IMR-90 (cell line): ENCODE results near the gene NUTM2F. TPM values are rescaled to one million over a fixed set of nuclear protein-coding genes. Genes with fewer than 3 reads are reported as not detected.

Source experiments
- ATAC-seq: fragments of 200-7000 bp; cut with Tn5 transposase; 2 replicates; pipeline ENCODE4 v1.9.1; 2020; ENCODE audit warnings: low read depth, mild to moderate bottlenecking, moderate library complexity
- BruUV-seq: library from RNA; stranded (reverse); fragments of 400-500 nt; replicated peaks from 2 replicates; lab custom pipeline; 2021; lab: Mats Ljungman, UMichigan
- CTCF ChIA-PET: fragments of 300-600 bp; formaldehyde crosslinking; extraction: SDS; loops from one replicate; lab custom pipeline; 2021; ENCODE audit warnings: antibody characterized with exemption; lab: Yijun Ruan, JAX
- POLR2A ChIA-PET: fragments of 300-600 bp; sonication (Branson Sonifier 250); formaldehyde crosslinking; loops from one replicate; lab custom pipeline; 2022; ENCODE audit warnings: antibody characterized with exemption; ENCODE audit not compliant: unreplicated experiment; lab: Charles Lee
- DNase-seq: peaks from one replicate; pipeline ENCODE4 v3.0.0; 2013
- H2AFZ ChIP-seq: replicated peaks from 2 replicates; pipeline ENCODE3; 2013; ENCODE audit warnings: low read length, mild to moderate bottlenecking; ENCODE audit not compliant: poor library complexity
- H2AK5ac ChIP-seq: 2 replicates; pipeline ENCODE4 v1.6.1; 2013; ENCODE audit warnings: low read depth, low read length, inconsistent platforms
- H2AK9ac ChIP-seq: replicated peaks from 2 replicates; pipeline ENCODE3; 2013; ENCODE audit warnings: mild to moderate bottlenecking, low read depth, low read length, moderate library complexity; ENCODE audit not compliant: poor library complexity
- H2BK120ac ChIP-seq: 2 replicates; pipeline ENCODE4 v1.6.1; 2013; ENCODE audit warnings: low read depth, low read length, inconsistent platforms
- H2BK15ac ChIP-seq: 3 replicates; pipeline ENCODE4 v1.6.1; 2013; ENCODE audit warnings: low read depth, low read length, inconsistent platforms
- H2BK20ac ChIP-seq: 2 replicates; pipeline ENCODE4 v1.6.1; 2013; ENCODE audit warnings: low read depth, mild to moderate bottlenecking, inconsistent platforms, low read length, moderate library complexity
- H2BK5ac ChIP-seq: 2 replicates; pipeline ENCODE4 v1.6.1; 2013; ENCODE audit warnings: mild to moderate bottlenecking, low read depth, low read length, inconsistent platforms; ENCODE audit not compliant: poor library complexity, severe bottlenecking
- H3K14ac ChIP-seq: replicated peaks from 2 replicates; pipeline ENCODE4 v1.6.1; 2013; ENCODE audit warnings: low read depth, low read length, inconsistent platforms
- H3K18ac ChIP-seq: 2 replicates; pipeline ENCODE4 v1.6.1; 2013; ENCODE audit warnings: low read depth, low read length, control low read depth
- H3K23ac ChIP-seq: 2 replicates; pipeline ENCODE4 v1.6.1; 2013; ENCODE audit warnings: low read depth, low read length, inconsistent platforms
- H3K27ac ChIP-seq: 2 replicates; pipeline ENCODE4 v1.5.1; 2013; ENCODE audit warnings: mild to moderate bottlenecking, control low read depth, low read length; ENCODE audit not compliant: insufficient read depth
- H3K27me3 ChIP-seq: 2 replicates; pipeline ENCODE4 v1.6.1; 2013; ENCODE audit warnings: low read length; ENCODE audit not compliant: control insufficient read depth, insufficient read depth
- H3K36me3 ChIP-seq: 2 replicates; pipeline ENCODE4 v1.6.1; 2013; ENCODE audit warnings: low read length, mixed read lengths; ENCODE audit not compliant: control insufficient read depth, insufficient read depth
- H3K4ac ChIP-seq: 2 replicates; pipeline ENCODE4 v1.6.1; 2013; ENCODE audit warnings: low read depth, low read length, inconsistent platforms
- H3K4me1 ChIP-seq: 2 replicates; pipeline ENCODE4 v1.6.1; 2013; ENCODE audit warnings: low read length, mixed read lengths; ENCODE audit not compliant: control insufficient read depth, insufficient read depth
- H3K4me2 ChIP-seq: 2 replicates; pipeline ENCODE4 v1.6.1; 2013; ENCODE audit warnings: low read depth, mild to moderate bottlenecking, control low read depth, low read length, moderate library complexity
- H3K4me3 ChIP-seq: 2 replicates; pipeline ENCODE4 v1.5.1; 2013; ENCODE audit warnings: low read depth, mild to moderate bottlenecking, control low read depth, low read length, moderate library complexity; ENCODE audit not compliant: insufficient read depth
- H3K56ac ChIP-seq: 2 replicates; pipeline ENCODE4 v1.6.1; 2013; ENCODE audit warnings: low read length, inconsistent platforms; ENCODE audit not compliant: insufficient read depth; ENCODE audit errors: extremely low read depth
- H3K79me1 ChIP-seq, 2 experiments: 2 replicates each; pipeline ENCODE4 v1.6.1; 2013; ENCODE audit warnings: low read length in 2 of 2, inconsistent platforms in 1 of 2, low read depth in 1 of 2
- H3K9ac ChIP-seq: 2 replicates; pipeline ENCODE4 v1.6.1; 2013; ENCODE audit warnings: low read depth, low read length, control low read depth
- H3K9me1 ChIP-seq: 2 replicates; pipeline ENCODE4 v1.6.1; 2013; ENCODE audit warnings: low read length, inconsistent platforms; ENCODE audit not compliant: insufficient read depth
- H3K9me3 ChIP-seq: 2 replicates; pipeline ENCODE4 v1.6.1; 2013; ENCODE audit warnings: low read length; ENCODE audit not compliant: control insufficient read depth, insufficient read depth
- H4K20me1 ChIP-seq: 2 replicates; pipeline ENCODE4 v1.6.1; 2013; ENCODE audit warnings: low read length, inconsistent platforms; ENCODE audit not compliant: insufficient read depth
- H4K5ac ChIP-seq: 2 replicates; pipeline ENCODE4 v1.6.1; 2013; ENCODE audit warnings: mild to moderate bottlenecking, low read depth, low read length, control low read depth
- H4K8ac ChIP-seq, 2 experiments: 2 replicates each; pipeline ENCODE4 v1.6.1; 2013; ENCODE audit warnings: low read depth in 2 of 2, low read length in 2 of 2, control low read depth in 1 of 2, inconsistent platforms in 1 of 2
- H4K91ac ChIP-seq: 2 replicates; pipeline ENCODE4 v1.6.1; 2013; ENCODE audit warnings: low read depth, low read length, inconsistent platforms; ENCODE audit not compliant: insufficient read depth
- ELK1 ChIP-seq: fragments of 150-350 bp; IDR thresholded peaks from 2 replicates; pipeline ENCODE4 v1.6.1; 2016; ENCODE audit warnings: low read depth, mild to moderate bottlenecking, low read length, moderate library complexity, borderline replicate concordance
- FOS ChIP-seq: fragments of 150-350 bp; IDR thresholded peaks from 2 replicates; pipeline ENCODE4 v1.6.1; 2016; ENCODE audit warnings: low read depth, low read length
- NFE2L2 ChIP-seq: fragments of 150-350 bp; IDR thresholded peaks from 2 replicates; pipeline ENCODE4 v1.6.1; 2016; ENCODE audit warnings: low read depth, mild to moderate bottlenecking, low read length
- RAD21 ChIP-seq: IDR thresholded peaks from 2 replicates; pipeline ENCODE4 v1.6.1; 2012; ENCODE audit warnings: low read length, improper control_type of control experiment
- SMC3 ChIP-seq: fragments of 150-350 bp; IDR thresholded peaks from 2 replicates; pipeline ENCODE4 v1.6.1; 2016; ENCODE audit warnings: low read depth, mild to moderate bottlenecking, antibody characterized with exemption, low read length, moderate library complexity
- WGBS, 2 experiments: methylation state at CpG; one replicate each; pipeline versions ENCODE4 v1.1.5 to v1.1.7; 2013; ENCODE audit warnings: missing lambda C conversion rate in 2 of 2; ENCODE audit not compliant: insufficient read length in 1 of 2; ENCODE audit errors: extremely low coverage in 2 of 2; 5-methylcytosine and 5-hydroxymethylcytosine counted together
- dilution Hi-C: fragments of 300-500 bp; cut with HindIII; formaldehyde crosslinking; loops from one replicate; pipeline ENCODE4 v1.14.3; 2018; ENCODE audit warnings: low sequenced_read_pairs; ENCODE audit not compliant: unreplicated experiment
- in situ Hi-C: fragments of 300-500 bp; cut with MboI; formaldehyde crosslinking; loops from 3 replicates; pipeline ENCODE4 v1.14.3; 2019; ENCODE audit warnings: low sequenced_read_pairs, inconsistent platforms, mixed read lengths
- intact Hi-C: fragments of 100-400 bp; cut with micrococcal nuclease; formaldehyde crosslinking; loops from 2 replicates; pipeline ENCODE4 v1.10.0; 2022
- polyA plus RNA-seq, 3 experiments: library from polyadenylated mRNA; depleted of rRNA; stranded (reverse); fragments of >200 nt; gene quantifications; 2 replicates each; pipeline ENCODE4 v1.2.3, GENCODE V29; 2012; ENCODE audit warnings: low replicate concordance in 1 of 3
- total RNA-seq: library from RNA; depleted of rRNA; stranded (reverse); fragments of >200 nt; gene quantifications from 2 replicates; pipeline ENCODE4 v1.2.3, GENCODE V29; 2012

Gene NUTM2F
- total and polyA plus RNA-seq, 2 of the 4 experiments (the other 2 are of a cell fraction) = not detected

- no peak overlapping the region for H2BK120ac ChIP-seq
- peaks cover 0 to 5% of the 10 kb centered on the region in 2 experiments; a peak in 1 of 4 replicates for H3K79me1 ChIP-seq
- no peak overlapping the region for H3K9ac ChIP-seq
- no peaks in the 10 kb centered on the region for H3K9me3 ChIP-seq
- H4K20me1 ChIP-seq = no peaks in the 10 kb centered on the region
- 92% methylated on average over 7 of the region's 9 CpGs; no CpG with 5 or more reads in 1 of the 2 experiments for WGBS, 2 experiments
- no peak overlapping the region for H4K8ac ChIP-seq
- no peak overlapping the region for H4K5ac ChIP-seq
- DNase-seq (no peak), ATAC-seq (no peak)
- dilution Hi-C loops (no loop called here), in situ Hi-C loops (no loop called here), intact Hi-C loops (no loop called here)
- no peak overlapping the region for H3K56ac ChIP-seq
- peaks cover 3% of the 10 kb centered on the region; the same call in 1 of the 2 replicates for H3K36me3 ChIP-seq
- H2BK20ac ChIP-seq = no peak overlapping the region
- TF ChIP-seq ELK1 = no peak
- TF ChIP-seq RAD21 = no peak
- no peak for TF ChIP-seq FOS
- TF ChIP-seq SMC3 = no peak
- no peak for TF ChIP-seq NFE2L2
- no peak overlapping the region for H2AK9ac ChIP-seq
- H4K91ac ChIP-seq = no peak overlapping the region
- H3K14ac ChIP-seq = no peak overlapping the region
- no peak overlapping the region for H2AFZ ChIP-seq
- no peak overlapping the region for H3K4ac ChIP-seq
- H3K27ac ChIP-seq = no peak overlapping the region
- BruUV-seq = no TSS peak
- H2AK5ac ChIP-seq = no peak overlapping the region
- no peak overlapping the region for H2BK5ac ChIP-seq
- no peak overlapping the region for H3K18ac ChIP-seq
- no peaks in the 10 kb centered on the region for H3K9me1 ChIP-seq
- 0 out of 2 replicates have a peak, but pooled peaks cover 3% of the 10 kb centered on the region for H3K4me1 ChIP-seq
- CTCF ChIA-PET = no interaction called here
- POLR2A ChIA-PET = no interaction called here
- no peak overlapping the region for H3K4me3 ChIP-seq
- H3K4me2 ChIP-seq = no peak overlapping the region
- no peak overlapping the region for H2BK15ac ChIP-seq
- H3K27me3 ChIP-seq = no peaks in the 10 kb centered on the region
- no peak overlapping the region for H3K23ac ChIP-seq
Measured at GRCh38 chr9:94280409-94280989, 47.9 kb downstream of the NUTM2F start.
